Sciatic nerve (tissue), 2 donors: ENCODE data around the gene AGA. TPM values are rescaled to one million over a fixed set of nuclear protein-coding genes. Genes with fewer than 3 reads are reported as not detected.

Experiments used
- ATAC-seq: fragments of 200-7000 bp; cut with Tn5 transposase; one replicate; pipeline ENCODE4 v1.9.1; 2020; ENCODE audit warnings: mild to moderate bottlenecking, moderate library complexity
- DNase-seq: peaks from one replicate; pipeline ENCODE4 v3.0.0-alpha.2; 2020; ENCODE audit warnings: low spot score
- intact Hi-C: fragments of 100-400 bp; cut with DNase I; formaldehyde crosslinking; loops from one replicate; pipeline ENCODE4 v1.14.2; 2022
- total RNA-seq: library from RNA; stranded (reverse); fragmentation: NEBNext Ultra II Directional; extraction: Animal tissue kit (Norgen Biotek cat#: 25700); gene quantifications from one replicate; pipeline ENCODE4 v1.2.1, GENCODE V29; 2021
- donor health status: DM: no; HTN: no; CAD: no.
- donor health status: DM: no; HTN: no; CAD: no.

Gene AGA
- total RNA-seq, 1 donor from 2014 or later: 11.3 TPM

GRCh38 chr4:177450426-177451107 is 8.3 kb upstream of the AGA start:
- DNase-seq (no peak), ATAC-seq (no peak)
- intact Hi-C loops: no loop called here

GRCh38 chr4:177448850-177449249 is 6.6 kb upstream of the AGA start:
- intact Hi-C loops: no loop called here
- DNase-seq: no peak
- ATAC-seq: no peak

GRCh38 chr4:177447417-177448004 is 5.3 kb upstream of the AGA start:
- ATAC-seq (no peak), DNase-seq (no peak)
- intact Hi-C loops: no loop called here

GRCh38 chr4:177446586-177446985 is 4.3 kb upstream of the AGA start:
- no peak for DNase-seq
- intact Hi-C loops: no loop called here
- no peak for ATAC-seq

GRCh38 chr4:177444911-177445736 is 2.9 kb upstream of the AGA start:
- ATAC-seq: no peak
- no peak for DNase-seq
- intact Hi-C loops: no loop called here

- ATAC-seq: no peak
- intact Hi-C loops: no loop called here
- DNase-seq: no peak
Measured at GRCh38 chr4:177441061-177441802, 1.0 kb downstream of the AGA start.

- intact Hi-C loops: no loop called here
- no peak for ATAC-seq
- DNase-seq: no peak
Measured at GRCh38 chr4:177436456-177436855, 5.8 kb downstream of the AGA start.

GRCh38 chr4:177434667-177435066 is 7.6 kb downstream of the AGA start:
- intact Hi-C loops: no loop called here
- no peak for ATAC-seq
- no peak for DNase-seq

- no peak for ATAC-seq
- intact Hi-C loops: no loop called here
- DNase-seq: no peak
Measured at GRCh38 chr4:177427192-177427591, 15.0 kb downstream of the AGA start.

- intact Hi-C loops: no loop called here
- no peak for DNase-seq
- no peak for ATAC-seq
Measured at GRCh38 chr4:177419434-177419833, 22.8 kb downstream of the AGA start.

GRCh38 chr4:177413656-177414055 is 28.6 kb downstream of the AGA start:
- DNase-seq (no peak), ATAC-seq (no peak)
- intact Hi-C loops: no loop called here

- DNase-seq (no peak), ATAC-seq (no peak)
- intact Hi-C loops: no loop called here
Measured at GRCh38 chr4:177413076-177413475, 29.2 kb downstream of the AGA start.

- intact Hi-C loops: no loop called here
- no peak for ATAC-seq
- no peak for DNase-seq
Measured at GRCh38 chr4:177411996-177412395, 30.2 kb downstream of the AGA start.

- intact Hi-C loops: no loop called here
- no peak for ATAC-seq
- DNase-seq: no peak
Measured at GRCh38 chr4:177410566-177410965, 31.7 kb downstream of the AGA start.

GRCh38 chr4:177408023-177408422 is 34.2 kb downstream of the AGA start:
- intact Hi-C loops: no loop called here
- DNase-seq (no peak), ATAC-seq (no peak)

- intact Hi-C loops: no loop called here
Measured at GRCh38 chr4:177405508-177405907, 36.7 kb downstream of the AGA start.

GRCh38 chr4:177404986-177405385 is 37.3 kb downstream of the AGA start:
- intact Hi-C loops: no loop called here
- no peak for ATAC-seq
- DNase-seq: no peak

More at GRCh38 chr4:177405508-177405907, 36.7 kb downstream of the AGA start:
- ATAC-seq: no peak
- no peak for DNase-seq

GRCh38 chr4:177404342-177404741 is 37.9 kb downstream of the AGA start:
- ATAC-seq (no peak), DNase-seq (no peak)
- intact Hi-C loops: no loop called here

- ATAC-seq: no peak
- intact Hi-C loops: no loop called here
Measured at GRCh38 chr4:177403746-177404145, 38.5 kb downstream of the AGA start.

More at GRCh38 chr4:177403746-177404145, 38.5 kb downstream of the AGA start:
- no peak for DNase-seq
